ENCODE data around the gene LUC7L3.
A peak's percentile ranks its signal among the peaks of the same experiment; 100 is the strongest.
"Not testable (repeated sequence)": the region's sequence is repeated elsewhere in the genome, so short reads cannot be mapped to it uniquely, and the experiment has no call there.

The LUC7L3 gene

DNA sequence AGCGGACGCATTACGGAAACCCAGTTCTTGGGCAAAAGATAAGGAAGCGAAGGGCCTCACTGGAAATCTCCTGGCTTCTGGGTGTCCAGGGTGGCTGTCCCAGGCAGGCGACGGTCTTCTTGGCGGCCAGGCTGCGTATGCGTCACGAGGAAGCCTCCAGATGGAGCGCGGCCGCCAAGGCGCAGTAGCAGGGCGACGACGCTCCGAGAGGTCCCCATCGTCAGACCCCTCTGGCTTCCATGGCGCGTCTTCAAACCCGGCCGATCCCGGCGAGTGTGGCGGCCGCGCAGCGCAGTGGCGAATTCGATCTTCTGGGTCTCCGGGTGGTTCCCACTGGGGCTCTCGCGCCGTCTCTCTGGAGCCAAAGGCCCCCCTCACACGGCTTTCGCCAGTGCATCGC, 61.8 kb downstream of the LUC7L3 start:
- DNase-seq (ENCODE audit: low read depth in 2 of 3, low spot score in 2 of 3): no peak

DNA sequence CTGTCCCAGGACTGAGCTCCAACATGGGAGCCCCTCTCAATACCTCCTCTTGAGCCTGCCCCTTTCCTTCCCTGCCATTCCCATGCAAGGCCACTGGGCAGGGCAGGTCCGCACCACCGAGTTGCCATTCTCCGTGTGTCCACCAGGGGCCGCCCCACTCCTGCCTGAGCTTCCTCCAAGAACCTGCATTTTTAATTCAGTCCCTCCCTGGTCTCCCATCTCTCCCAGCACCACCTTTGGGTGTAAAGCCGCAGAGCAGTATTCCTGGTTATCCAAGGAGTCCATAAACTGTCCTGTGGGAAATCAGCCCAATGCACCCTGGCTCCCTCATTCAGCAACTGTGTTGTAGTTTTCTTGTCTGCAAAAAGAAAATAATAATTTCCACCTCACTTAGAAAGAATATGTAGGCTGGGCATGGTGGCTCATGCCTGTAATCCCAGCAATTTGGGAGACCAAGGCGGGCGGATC, 63.8 kb downstream of the LUC7L3 start:
- peak; percentile 59 to 69 (median 67) for DNase-seq (ENCODE audit: low read depth in 2 of 3, low spot score in 2 of 3)

DNA sequence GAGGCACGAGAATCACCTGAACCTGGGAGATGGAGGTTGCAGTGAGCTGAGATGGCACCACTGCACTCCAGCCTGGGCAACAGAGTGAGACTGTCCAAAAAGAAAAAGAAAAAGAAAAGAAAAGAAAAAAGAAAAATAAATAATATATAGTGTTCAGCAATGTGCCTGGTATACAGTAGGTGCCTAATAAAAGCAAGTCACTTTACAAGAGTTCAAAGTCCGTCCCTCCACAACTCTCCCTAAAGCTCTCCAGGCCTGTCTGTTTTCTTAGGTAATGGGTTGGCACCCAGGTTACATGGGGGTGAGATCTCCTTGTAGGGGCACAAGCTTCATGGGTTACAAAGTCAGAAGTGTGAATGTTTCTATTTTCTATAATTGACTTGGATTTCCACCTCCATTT, 64.5 kb downstream of the LUC7L3 start:
- no peak for DNase-seq (ENCODE audit: low read depth in 2 of 3, low spot score in 2 of 3)

DNA sequence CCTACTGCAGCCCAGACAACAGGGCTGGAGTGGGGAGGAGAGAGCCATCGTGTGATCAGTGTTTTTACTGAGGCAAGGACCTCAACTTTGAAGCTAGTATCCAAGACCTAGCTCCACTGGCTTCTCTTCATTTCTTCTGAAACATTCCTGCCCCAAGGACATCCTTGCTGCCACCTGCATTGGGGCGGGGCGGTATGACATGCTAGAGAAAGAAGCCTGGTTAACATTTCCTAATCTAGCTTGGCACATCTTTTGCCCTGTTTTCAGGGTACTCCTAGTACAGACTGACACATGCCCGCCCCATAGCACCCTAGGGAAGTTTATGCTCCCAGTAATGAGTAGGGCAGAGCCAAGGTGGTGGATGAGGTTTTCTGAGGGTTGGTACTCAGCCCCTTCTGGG, 65.7 kb downstream of the LUC7L3 start:
- DNase-seq (ENCODE audit: low read depth in 2 of 3, low spot score in 2 of 3): no peak

DNA sequence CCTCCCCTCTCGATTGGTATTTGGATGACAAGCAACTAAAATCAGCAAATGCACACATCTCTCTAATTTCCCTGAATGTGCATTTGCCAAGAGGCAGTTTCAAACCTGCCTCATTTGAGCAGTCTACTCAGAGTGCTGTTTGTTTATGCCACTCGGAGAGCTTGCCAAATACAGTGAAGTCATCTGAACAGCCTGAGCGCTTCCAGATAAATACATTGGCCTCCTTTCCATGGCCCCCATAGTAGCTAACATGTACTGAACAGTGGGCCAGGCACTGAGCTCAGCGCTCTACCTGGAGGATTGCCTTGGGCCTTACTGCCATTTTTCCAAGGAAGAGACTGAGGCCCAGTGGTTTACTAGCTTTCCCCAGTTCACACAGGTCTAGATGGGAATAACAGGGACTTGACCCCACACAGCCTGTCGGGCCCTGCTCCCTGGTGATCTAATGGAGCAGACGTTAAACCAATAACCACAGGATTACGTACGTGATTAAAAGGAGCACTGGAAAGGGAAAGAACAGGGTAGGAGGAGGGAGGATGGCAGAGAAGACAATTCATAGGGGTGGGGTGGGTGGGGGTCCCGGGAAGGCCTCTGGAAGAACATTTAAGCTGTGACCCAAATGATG, 66.7 kb downstream of the LUC7L3 start:
- DNase-seq (ENCODE audit: low read depth in 2 of 3, low spot score in 2 of 3): no peak

DNA sequence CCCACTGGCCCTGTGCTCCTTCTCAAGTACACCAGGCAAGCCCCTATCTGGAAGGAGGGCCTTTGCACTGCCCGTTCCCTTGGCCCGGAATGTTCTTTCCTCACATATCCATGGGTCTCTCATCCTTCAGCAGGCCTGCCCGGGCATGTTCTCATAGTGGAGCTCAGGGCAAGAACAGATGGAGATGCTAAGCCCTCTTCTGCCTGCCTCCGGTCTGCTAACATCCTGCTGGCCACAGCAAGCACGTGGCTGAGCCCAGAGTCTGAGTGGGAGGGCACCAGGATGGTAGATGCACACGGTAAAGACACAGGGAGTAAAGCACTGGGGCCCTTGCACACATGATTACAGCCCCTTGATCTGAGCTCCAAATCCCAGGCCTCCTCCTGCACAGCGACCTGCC, 67.7 kb downstream of the LUC7L3 start:
- no peak for DNase-seq (ENCODE audit: low read depth in 2 of 3, low spot score in 2 of 3)

DNA sequence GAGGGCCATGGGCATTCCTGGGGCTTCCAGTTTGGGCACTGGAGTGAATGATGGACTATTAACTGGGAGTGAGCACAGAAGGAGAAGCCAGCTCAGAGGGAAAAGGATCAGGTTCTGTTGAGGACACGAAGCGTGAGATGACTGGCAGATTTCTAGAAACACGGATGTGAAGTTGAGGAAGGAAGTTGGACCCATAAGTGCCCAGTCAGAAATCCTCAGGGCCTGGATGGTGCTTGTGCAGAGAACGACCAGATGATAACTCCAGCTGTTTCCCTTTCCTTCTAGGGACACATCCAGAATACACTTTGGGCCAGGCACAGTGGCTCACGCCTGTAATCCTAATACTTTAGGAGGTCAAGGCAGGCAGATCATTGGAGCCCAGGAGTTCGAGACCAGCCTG, 71.2 kb downstream of the LUC7L3 start:
- no peak for DNase-seq (ENCODE audit: low read depth in 2 of 3, low spot score in 2 of 3)

DNA sequence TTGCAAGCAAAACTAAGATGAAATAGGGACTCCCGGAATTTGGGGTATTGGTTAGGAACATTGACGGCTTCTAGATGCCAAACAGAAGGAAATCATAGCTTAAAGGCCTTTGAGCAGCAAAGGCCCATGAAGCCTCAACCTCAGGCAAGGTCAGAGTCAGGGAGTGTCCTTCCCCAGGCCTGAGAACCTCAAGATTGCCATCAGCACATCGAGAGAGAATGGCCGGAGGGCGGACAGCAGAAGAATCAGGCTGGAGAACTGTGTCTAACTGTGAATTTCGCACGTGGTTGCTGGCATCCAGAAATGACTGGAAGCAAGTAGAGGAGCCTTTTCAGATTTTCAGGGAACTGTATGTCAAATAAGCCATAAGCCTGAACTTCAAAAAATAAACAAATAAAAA, 72.7 kb downstream of the LUC7L3 start:
- DNase-seq (ENCODE audit: low read depth in 2 of 3, low spot score in 2 of 3): no peak

DNA sequence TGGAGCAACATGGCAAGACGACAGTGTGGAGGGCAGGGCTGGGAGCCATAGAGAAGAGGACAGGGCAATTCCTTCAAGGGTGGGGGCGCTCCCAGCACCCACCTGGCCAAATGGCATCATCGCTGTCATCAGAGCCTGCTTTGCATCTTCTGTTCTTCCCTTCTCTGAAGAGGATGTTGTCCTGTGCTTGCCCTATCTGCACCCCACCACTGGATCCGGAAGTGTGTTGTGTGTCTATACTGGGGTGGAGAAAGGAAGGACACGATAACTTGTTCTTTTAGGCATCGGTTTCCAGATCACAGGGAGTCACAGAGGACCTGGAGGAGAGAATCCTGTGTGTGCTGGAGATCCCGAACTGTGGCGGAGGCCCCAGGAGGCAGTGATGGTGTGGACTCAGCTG, 73.6 kb downstream of the LUC7L3 start:
- DNase-seq (ENCODE audit: low read depth in 2 of 3, low spot score in 2 of 3): no peak

DNA sequence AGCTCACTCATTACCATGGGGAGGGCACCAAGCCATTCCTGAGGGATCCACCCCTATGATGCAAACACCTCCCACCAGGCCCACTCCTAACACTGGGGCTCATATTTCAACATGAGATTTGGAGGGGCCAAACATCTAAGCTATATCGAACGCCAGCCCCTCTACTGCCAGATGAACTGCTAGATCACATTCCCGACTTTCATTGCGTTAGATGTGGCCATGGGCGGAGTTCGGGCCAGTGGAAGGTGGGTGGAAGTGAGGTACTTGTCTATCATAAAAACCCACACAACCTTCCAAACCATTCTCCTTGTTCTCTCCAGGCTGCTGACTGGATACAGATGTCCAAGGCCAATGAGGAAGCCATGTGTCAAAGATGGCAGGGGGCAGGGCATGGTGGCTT, 75.0 kb downstream of the LUC7L3 start:
- no peak for DNase-seq (ENCODE audit: low read depth in 2 of 3, low spot score in 2 of 3)

DNA sequence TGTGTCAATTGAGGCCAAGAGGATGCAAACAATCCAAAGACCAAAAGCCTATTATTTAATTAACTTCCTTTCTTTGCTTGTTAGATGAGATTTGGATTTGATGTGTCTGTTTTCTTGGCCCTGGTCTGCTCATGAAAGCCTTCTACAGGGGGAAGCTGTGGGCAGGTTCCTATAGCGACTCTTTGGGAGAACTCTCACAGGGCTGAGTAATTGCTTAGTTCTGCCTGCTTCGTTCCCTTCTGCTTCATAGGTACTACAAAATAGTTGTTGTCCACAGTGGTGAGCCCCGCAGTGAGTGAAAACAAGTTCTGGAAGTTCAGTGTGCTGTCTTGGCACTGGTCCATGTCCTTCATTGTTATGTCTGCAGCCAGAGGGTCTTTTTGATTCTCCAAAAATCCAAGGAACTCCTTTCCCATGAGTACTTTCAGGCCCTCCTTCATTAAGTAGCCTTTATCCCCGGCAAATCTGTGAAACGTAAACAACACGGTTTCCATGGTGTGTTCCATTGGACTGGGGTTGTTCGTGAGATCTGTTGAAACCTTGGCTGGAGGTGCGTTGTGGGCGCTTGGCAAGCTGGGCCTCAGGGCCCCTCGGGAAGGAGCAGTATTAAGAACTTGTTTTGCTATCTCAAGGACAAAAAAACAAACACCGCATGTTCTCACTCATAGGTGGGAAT, 77.9 kb downstream of the LUC7L3 start:
- no peak for DNase-seq (ENCODE audit: low read depth in 2 of 3, low spot score in 2 of 3)

DNA sequence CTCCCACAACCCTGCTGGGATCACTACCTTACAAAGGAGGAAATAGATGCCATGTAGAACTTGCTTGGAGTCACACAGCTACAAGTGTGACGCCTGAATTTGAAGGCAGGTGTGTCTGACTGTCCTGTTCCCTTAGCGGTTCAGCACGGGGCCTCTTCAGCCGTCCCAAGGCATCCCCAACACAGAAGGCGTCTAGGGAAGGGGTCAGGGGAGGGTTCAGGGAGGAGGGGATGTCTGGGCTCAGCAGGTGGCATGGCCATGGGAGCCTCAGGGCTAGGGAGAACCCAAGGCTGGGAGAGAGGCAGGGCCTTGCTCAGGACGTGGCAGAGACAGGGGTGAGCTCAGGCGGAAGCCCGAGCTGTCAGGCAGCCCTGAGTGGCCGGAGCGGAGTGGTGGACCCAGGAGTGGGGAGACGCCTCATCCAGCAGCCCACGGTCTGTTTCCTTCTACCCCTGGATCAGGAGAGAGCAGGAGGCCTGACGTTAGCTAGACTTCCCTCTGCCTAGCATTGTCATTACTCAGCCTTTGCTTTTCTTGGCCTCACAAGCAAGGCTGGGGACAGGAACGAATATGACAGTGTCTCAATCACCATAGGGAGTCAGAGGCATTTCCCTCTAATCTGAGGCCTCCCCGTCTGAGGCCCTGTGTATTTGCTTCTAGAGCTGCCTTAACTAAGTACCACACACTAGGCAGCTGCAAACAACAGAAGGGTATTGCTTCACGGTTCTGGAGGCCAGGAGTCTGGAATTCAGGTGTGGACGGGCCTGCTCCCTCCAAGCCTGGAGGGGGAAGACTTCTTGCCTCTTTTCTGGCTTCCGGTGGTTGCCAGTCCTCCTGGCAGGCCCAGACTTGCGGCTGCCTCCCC, 79.3 kb downstream of the LUC7L3 start:
- DNase-seq (ENCODE audit: low read depth in 2 of 3, low spot score in 2 of 3): no peak

DNA sequence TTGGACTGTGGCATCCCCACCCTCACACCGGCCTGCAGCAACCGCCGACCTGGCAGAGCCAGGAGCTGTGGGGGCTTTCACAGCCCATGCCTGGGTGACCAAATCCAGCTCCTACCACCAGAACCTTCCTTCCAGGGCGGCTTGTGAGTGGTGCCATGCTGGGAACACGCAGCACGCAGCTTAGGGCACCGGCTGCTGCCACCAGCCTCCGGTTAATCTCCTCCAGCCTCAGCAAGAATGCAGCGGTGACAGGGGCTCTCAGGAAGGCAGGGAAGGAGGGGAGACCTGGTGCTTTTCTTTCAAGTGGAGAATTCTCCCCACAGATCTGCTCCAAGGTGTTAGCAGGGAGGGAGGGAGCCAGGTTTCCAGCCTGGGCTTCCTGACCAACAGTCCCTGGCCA, 80.2 kb downstream of the LUC7L3 start:
- DNase-seq (ENCODE audit: low read depth in 2 of 3, low spot score in 2 of 3): no peak

DNA sequence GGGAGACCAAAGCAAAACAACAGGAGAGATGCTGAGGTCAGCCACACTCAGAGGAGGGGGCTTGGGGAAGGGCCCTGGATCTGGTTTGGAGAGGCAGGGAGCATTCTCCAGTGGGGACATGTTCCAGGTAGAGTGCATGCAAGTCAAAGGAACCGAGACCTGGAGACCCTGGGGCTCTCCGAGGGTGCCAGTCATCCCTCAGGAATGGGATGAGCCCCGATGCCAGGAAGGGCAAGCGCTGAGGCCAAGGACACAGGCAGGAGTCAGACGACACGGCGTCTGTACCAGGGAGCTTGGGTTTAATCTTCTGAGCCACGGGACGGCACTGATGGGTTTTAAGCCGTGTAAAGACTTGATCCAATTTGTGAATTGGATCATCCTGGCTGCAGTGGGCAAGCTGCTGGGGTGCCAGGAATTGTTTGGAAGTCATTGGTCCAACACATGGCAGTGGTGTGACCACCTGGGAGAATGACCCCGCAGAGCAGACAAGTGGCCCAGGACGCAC, 80.8 kb downstream of the LUC7L3 start:
- no peak for DNase-seq (ENCODE audit: low read depth in 2 of 3, low spot score in 2 of 3)

DNA sequence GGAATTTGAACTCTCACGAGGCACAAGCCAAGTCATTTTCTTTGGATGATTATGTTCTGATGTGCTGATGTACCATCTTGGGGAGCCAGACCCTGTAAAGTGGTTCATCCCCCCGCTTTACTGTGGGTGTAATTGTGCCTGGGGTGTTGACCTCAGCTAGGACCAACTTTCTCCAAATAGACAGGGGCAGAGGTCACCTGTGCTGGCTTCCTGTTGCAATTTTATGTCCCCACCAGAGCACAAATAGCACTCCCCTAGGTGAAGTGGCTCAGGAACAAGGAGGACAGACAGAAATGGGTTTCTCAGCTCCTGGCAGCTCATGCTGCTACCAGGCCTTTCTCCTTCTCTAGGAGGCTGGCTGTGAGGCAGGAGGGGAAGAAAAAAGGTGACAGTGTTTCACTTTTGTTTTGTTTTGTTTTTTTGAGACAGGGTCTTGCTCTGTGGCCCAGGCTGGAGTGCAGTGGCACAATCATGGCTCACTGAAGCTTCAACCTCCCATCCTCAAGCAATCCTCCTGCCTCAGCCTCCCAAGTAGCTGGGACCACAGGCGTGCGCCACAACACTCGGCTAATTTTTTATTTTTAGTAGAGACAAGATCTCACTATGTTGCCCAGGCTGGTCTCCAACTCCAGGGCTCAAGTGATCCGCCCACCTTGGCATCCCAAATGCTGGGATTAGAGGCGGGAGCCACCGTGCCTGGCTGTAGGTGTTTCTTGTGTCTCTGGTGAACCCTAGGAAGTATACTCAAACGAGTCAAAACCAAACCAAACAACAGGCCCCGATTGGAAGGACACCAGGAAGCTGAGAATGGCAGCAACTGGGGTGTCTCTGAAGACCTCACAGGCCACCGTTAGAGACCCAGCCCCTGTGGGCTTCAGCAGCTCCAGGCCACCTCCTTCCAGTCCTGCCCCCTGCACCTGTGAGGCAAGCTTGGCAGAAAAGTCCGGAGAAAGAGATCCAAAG, 83.5 kb downstream of the LUC7L3 start:
- DNase-seq (ENCODE audit: low read depth in 2 of 3, low spot score in 2 of 3): no peak

DNA sequence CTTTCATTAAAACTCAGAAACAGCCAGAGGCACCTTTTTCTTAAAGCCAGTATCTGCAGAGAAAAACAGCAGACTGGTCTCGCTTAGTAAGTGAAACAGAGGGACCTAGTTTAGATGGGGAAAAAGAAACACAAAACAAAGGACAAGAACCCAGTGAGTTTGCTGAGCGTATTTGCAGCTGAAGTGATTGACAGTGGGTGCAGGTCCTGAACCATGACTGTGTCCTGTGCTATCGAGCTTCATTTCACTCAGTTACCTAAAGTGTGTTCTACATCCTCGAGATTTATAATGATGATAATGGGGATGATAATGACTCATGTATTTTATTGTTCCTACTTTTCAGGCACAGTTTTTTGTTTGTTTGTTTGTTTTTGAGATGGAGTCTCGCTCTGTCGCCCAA, 84.3 kb downstream of the LUC7L3 start:
- no peak for DNase-seq (ENCODE audit: low read depth in 2 of 3, low spot score in 2 of 3)

DNA sequence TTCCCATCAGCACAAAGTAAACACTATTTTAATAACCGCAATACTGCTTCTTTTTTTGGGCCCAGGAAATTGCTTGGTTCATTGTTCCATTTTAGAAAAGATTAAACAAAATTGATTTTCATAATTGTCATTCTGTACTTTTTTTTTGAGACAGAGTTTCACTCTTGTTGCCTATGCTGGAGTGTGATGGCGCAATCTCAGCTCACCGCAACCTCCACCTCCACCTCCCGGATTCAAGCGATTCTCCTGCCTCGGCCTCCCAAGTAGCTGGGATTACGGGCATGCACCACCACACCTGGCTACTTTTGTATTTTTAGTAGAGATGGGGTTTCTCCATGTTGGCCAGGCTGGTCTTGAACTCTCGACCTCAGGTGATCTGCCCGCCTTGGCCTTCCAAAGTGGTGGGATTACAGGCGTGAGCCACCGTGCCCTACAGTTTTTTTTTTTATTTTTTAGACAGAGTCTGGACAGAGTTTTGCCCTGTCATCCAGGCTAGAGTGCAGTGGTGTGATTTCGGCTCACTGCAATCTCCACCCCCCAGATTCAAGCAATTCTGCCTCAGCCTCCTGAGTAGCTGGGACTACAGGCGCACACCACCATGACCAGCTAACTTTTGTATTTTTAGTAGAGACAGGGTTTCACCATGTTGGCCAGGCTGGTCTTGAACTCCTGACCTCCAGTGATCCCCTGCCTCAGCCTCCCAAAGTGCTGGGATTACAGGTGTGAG, 85.5 kb downstream of the LUC7L3 start:
- DNase-seq (ENCODE audit: low read depth in 2 of 3, low spot score in 2 of 3): not testable (repeated sequence)

DNA sequence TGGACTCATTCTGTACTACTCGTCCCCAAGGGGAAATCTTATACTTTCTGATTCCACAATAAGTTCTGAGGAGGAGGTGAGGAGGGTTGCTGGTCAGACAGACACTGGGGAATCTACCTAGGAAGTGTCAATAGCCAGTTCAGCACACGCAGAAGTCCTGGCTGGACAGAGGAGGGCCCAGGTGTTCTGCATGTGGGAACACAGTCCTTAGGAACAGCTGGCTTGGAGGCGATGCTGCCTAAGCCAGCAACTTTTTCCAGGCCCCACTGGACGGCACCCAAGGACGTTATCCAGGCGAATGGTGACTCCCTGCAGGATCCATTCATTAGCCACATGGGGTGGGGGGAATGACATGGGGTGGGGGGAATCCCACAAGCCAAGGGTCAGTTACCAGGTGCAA, 86.1 kb downstream of the LUC7L3 start:
- DNase-seq (ENCODE audit: low read depth in 2 of 3, low spot score in 2 of 3): no peak
